AG09309 (cell line): Measurements from ENCODE around the gene CPEB3.

Experiments used
- DNase-seq: peaks from one replicate; pipeline ENCODE4 v3.0.0-alpha.2; 2010; ENCODE audit warnings: low read depth
- H3K4me3 ChIP-seq: 2 replicates; pipeline ENCODE4 v1.5.1; 2011; ENCODE audit warnings: mild to moderate bottlenecking, low read depth, low read length, moderate library complexity; ENCODE audit not compliant: control insufficient read depth
- TF ChIP-seq, protein P1 (sequence below): IDR thresholded peaks from 2 replicates; pipeline ENCODE4 v1.5.1; 2011; ENCODE audit warnings: mild to moderate bottlenecking, low read depth, low read length, inconsistent platforms; ENCODE audit not compliant: insufficient read depth, control insufficient read depth; ENCODE audit errors: missing control alignments

CPEB3 gene

DNA sequence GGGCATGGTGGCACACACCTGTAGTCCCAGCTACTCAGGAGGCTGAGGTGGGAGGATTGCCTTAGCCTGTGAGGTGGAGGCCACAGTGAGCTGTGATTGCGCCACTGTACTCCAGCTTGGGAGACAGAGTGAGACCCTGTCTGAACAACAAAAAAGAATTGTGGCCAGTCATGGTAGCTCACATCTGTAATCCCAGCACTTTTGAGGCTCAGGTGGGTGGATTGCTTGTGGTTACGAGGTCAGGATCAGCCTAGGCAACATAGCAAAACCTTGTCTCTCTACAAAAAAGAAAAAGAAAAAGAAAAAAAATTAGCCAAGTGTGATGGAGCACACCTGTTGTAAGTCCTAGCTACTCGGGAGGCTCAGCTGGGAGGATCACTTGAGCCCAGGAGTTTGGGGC lies 22.9 kb upstream of the CPEB3 start:
- no peak for DNase-seq
- TF ChIP-seq, protein P1, sequence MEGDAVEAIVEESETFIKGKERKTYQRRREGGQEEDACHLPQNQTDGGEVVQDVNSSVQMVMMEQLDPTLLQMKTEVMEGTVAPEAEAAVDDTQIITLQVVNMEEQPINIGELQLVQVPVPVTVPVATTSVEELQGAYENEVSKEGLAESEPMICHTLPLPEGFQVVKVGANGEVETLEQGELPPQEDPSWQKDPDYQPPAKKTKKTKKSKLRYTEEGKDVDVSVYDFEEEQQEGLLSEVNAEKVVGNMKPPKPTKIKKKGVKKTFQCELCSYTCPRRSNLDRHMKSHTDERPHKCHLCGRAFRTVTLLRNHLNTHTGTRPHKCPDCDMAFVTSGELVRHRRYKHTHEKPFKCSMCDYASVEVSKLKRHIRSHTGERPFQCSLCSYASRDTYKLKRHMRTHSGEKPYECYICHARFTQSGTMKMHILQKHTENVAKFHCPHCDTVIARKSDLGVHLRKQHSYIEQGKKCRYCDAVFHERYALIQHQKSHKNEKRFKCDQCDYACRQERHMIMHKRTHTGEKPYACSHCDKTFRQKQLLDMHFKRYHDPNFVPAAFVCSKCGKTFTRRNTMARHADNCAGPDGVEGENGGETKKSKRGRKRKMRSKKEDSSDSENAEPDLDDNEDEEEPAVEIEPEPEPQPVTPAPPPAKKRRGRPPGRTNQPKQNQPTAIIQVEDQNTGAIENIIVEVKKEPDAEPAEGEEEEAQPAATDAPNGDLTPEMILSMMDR = no peak
- no peak overlapping the region for H3K4me3 ChIP-seq

DNA sequence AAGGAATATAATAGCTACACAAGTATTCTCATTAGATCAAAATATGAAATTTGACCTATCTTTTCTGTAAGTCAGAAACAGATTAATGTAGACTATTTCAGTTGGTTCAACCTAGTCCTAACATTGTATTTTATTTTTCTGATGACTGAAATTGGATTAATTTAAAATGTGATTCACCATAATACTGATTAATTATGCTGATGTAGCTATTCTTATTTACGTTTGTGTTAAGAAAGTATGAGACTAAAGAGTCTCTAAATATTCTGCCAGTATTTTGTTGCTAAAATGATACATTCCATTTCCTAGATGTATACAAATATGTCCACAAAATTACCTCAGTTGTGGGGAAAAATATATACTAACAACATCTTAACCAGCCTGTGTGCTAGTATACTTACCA lies 18.4 kb upstream of the CPEB3 start:
- TF ChIP-seq, protein P1 = no peak
- no peak for DNase-seq
- H3K4me3 ChIP-seq = no peak overlapping the region

DNA sequence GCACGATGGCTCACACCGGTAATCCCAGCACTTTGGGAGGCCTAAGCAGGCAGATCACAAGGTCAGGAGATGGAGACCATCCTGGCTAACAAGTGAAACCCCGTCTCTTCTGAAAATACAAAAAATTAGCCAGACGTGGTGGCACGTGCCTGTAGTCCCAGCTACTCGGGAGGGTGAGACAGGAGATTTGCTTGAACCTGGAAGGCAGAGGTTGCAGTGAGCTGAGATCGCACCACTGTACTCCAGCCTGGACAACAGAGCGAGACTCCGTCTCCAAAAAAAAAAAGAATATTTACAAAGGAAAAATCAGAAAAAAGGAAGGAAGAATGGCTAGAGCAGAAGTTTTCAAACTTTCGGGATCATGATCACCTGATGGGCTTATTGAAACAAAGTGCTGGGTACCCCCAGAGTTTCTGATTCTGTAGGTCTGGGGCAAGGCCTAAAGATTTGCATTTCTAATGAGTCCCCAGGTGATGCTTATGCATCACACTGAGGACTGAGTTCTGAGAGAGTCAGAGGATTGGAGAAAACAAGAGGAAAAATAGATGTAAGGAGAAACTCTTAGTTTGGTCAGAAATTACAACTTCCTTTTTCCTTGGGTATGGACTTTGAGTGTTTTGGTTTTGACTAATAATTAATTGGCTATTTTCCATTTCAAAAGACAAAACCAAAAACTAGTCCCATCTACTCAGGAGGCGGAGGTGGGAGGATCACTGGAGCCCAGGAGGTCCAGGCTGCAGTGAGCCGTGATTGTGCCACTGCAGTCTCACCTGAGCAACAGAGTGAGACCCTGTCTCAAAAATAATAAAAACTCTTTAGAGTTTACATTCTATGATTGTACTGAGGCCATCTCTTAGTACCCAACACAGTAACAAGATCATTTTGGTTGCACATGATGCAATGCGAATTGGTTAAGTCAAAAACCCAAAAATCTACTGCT lies 14.5 kb upstream of the CPEB3 start:
- TF ChIP-seq, protein P1 = no peak
- no peak overlapping the region for H3K4me3 ChIP-seq

DNA sequence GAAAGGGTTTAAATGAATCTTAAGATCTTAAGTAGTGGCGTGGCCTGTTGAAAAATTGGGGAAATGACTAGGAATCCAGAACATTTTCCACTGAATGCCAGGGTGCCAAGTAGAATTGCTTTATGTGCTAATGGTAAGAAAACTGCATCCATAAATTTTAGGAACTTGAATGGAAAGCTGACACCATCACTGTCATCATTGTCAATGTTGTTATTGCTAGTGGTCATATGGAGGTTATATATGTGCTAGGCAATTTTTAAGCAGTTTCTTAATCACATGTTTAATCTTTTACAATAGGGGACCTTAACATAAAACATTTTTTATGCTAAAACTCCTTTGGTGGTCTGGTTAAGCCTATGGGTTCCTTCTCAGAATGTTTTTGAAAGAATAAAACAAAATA lies 13.2 kb upstream of the CPEB3 start:
- DNase-seq = no peak
- H3K4me3 ChIP-seq = no peak overlapping the region
- TF ChIP-seq, protein P1 = no peak

More for the DNA sequence above, 14.5 kb upstream of the CPEB3 start:
- DNase-seq = no peak

DNA sequence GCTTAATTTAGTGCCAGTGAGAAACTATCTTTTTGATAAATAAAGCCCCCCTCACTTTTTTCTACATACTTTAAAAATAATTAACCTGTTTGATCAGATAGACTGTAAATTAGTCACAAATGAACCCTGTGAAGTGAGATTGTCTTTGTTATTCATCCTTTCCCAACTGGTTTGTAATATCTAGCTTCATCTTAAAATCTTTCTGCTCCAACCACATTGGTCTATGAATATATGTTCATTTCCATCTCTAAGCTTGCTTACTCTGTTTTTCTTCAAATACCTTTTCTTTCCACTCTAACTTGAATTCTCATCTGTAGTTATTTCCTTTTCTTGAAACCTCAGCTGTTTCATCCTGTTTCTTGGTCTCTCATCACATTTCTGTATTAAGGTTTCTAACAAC lies 12.2 kb upstream of the CPEB3 start:
- DNase-seq = no peak
- no peak overlapping the region for H3K4me3 ChIP-seq
- TF ChIP-seq, protein P1 = no peak

DNA sequence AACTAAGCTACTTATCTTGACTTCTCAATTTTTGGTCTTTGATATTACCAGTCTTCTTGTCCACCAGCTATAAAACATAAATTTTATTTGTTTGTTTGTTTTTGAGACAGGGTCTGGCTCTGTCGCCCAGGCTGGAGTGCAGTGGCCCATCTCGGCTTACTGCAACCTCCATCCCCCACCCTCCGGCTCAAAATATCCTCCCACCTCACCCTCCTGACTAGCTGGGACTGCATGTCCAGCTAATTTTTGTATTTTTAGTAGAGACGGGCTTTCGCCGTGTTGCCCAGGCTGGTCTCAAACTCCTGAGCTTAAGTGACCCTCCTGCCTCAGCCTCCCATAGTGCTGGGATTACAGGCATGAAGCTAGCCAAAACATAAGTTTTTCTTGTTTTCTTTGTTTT lies 7.6 kb upstream of the CPEB3 start:
- no peak for DNase-seq
- no peak overlapping the region for H3K4me3 ChIP-seq
- TF ChIP-seq, protein P1 = no peak
